ENCODE measurements around the gene SSC5D. TPM values are rescaled to one million over a fixed set of nuclear protein-coding genes. Genes with fewer than 3 reads are reported as not detected.

The SSC5D gene
- polyA plus RNA-seq, 1 donor (not counting 4 experiments of a cell fraction or from before 2014, with no cell fraction given) = not detected

DNA sequence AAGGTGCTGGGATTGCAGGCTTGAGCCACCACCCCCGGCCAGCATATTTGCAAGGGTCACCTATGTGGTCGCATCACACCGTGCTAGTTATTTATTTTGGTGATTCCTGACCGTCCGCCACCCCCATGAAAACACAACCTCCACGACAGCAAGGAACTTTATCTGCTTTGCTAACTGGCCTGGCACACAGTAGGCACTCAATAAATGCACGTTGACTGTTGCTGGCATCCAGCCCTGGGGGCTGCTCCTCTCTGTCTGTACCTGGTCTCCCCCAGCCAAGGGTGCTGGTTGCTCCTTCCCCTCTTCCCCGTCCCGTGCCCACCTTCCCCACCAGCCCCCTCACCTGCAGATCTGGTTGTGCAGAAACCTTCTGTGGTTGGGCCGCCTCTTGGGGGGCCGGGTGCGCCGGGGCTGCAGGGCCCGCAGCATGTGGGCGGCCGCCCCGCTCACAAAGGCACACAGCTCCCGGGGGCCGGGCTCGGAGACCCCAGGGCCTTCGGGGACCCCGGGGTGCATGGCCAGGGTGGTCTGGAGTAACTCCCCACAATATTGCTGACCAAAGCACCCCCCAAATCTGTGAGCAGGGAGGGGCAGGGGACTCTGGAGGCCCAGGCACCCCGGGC is 24.1 kb upstream of the SSC5D start:
- Histone ChIP-seq H3K4me3 (ENCODE audit: control insufficient read depth in 2 of 3, extremely low read depth in 1 of 3, insufficient read depth in 2 of 3, low read depth in 1 of 3, low read length in 3 of 3) (no peak overlapping the region), H3K27me3 (ENCODE audit: control insufficient read depth, extremely low read depth, insufficient read depth, low read length) (no peaks in the 10 kb centered on the region), H4K20me1 (ENCODE audit: control insufficient read depth, extremely low read depth, insufficient read depth, low read length) (no peaks in the 10 kb centered on the region), H3K9ac (ENCODE audit: control insufficient read depth, extremely low read depth, insufficient read depth, low read length) (no peak overlapping the region), H3K4me2 (ENCODE audit: control insufficient read depth, extremely low read depth, insufficient read depth, low read depth, low read length) (no peak overlapping the region), H2AFZ (ENCODE audit: control insufficient read depth, low read length) (no peak overlapping the region), H3K9me1 (ENCODE audit: control insufficient read depth, extremely low read depth, insufficient read depth, low read length) (no peaks in the 10 kb centered on the region), H3K79me2 (ENCODE audit: control insufficient read depth, insufficient read depth, low read length) (no peaks in the 10 kb centered on the region), H3K9me3 (ENCODE audit: control insufficient read depth, low read depth, low read length) (no peaks in the 10 kb centered on the region), H3K27ac (ENCODE audit: control insufficient read depth, insufficient read depth, low read length) (no peak overlapping the region), H3K4me1 (ENCODE audit: control insufficient read depth, extremely low read depth, insufficient read depth, low read length) (peaks cover 11% of the 10 kb centered on the region), H3K36me3 (ENCODE audit: control insufficient read depth in 2 of 2, extremely low read depth in 1 of 2, insufficient read depth in 2 of 2, low read length in 2 of 2) (no peaks in the 10 kb centered on the region)
- dilution Hi-C loops (cut with MboI; ENCODE audit: extremely low pct_ligation_motif_present, low sequenced_read_pairs) = no loop called here
- no peak for FAIRE-seq
- DNase-seq (ENCODE audit: low read depth, low spot score) = no peak
- TF ChIP-seq CTCF (optimal IDR thresholded peaks at IDR 0.05 in 1 of 3, IDR thresholded peaks at IDR 0.05 in 1 of 3, conservative IDR thresholded peaks at IDR 0.05 in 1 of 3; ENCODE audit: extremely low read depth in 1 of 3, insufficient read depth in 2 of 3, low read length in 3 of 3) (no peak), EZH2 (IDR thresholded peaks at IDR 0.05; ENCODE audit: low read length) (no peak)

DNA sequence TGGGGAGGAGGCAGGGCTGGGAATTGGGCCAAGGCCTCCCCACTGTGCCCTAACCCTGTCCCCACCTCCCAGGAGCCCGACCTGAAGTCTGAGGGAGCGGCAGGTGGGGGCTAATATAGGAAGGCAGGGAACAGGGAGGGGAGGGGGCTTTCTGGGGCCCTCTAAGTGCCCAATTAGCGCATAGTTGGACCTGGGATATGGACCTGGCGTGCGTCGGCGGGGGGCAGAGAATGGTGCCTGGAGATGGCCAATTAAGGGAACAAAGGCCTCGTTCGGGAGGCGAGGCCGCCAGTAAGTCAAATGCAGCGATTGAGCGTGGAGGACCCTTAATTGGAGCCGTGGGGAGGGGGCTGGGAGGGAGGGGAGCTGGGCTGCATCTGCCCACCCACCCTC is 23.6 kb upstream of the SSC5D start, which contains the start of gene C19orf85:
TSS of gene C19orf85 (minus strand) at position 90 of the 393 bp plus-strand sequence. CDS start 197 bp downstream, outside the sequence.
- Histone ChIP-seq H3K9me1 (ENCODE audit: control insufficient read depth, extremely low read depth, insufficient read depth, low read length) (no peaks in the 10 kb centered on the region), H2AFZ (ENCODE audit: control insufficient read depth, low read length) (no peak within 1 kb of the TSS), H3K4me2 (ENCODE audit: control insufficient read depth, extremely low read depth, insufficient read depth, low read depth, low read length) (no peak within 1 kb of the TSS), H3K27me3 (ENCODE audit: control insufficient read depth, extremely low read depth, insufficient read depth, low read length) (no peaks in the 10 kb centered on the region), H3K4me1 (ENCODE audit: control insufficient read depth, extremely low read depth, insufficient read depth, low read length) (peaks cover 11% of the 10 kb centered on the region), H3K27ac (ENCODE audit: control insufficient read depth, insufficient read depth, low read length) (no peak within 1 kb of the TSS), H3K79me2 (ENCODE audit: control insufficient read depth, insufficient read depth, low read length) (no peaks in the 10 kb centered on the region), H3K36me3 (ENCODE audit: control insufficient read depth in 2 of 2, extremely low read depth in 1 of 2, insufficient read depth in 2 of 2, low read length in 2 of 2) (no peaks in the 10 kb centered on the region), H4K20me1 (ENCODE audit: control insufficient read depth, extremely low read depth, insufficient read depth, low read length) (no peaks in the 10 kb centered on the region), H3K9me3 (ENCODE audit: control insufficient read depth, low read depth, low read length) (no peaks in the 10 kb centered on the region), H3K4me3 (ENCODE audit: control insufficient read depth in 2 of 3, extremely low read depth in 1 of 3, insufficient read depth in 2 of 3, low read depth in 1 of 3, low read length in 3 of 3) (no peak within 1 kb of the TSS), H3K9ac (ENCODE audit: control insufficient read depth, extremely low read depth, insufficient read depth, low read length) (no peak within 1 kb of the TSS)
- dilution Hi-C loops (cut with MboI; ENCODE audit: extremely low pct_ligation_motif_present, low sequenced_read_pairs) = no loop called here
- no peak for FAIRE-seq
- TF ChIP-seq EZH2 (IDR thresholded peaks at IDR 0.05; ENCODE audit: low read length) = no peak
- TF ChIP-seq CTCF (optimal IDR thresholded peaks at IDR 0.05 in 1 of 3, IDR thresholded peaks at IDR 0.05 in 1 of 3, conservative IDR thresholded peaks at IDR 0.05 in 1 of 3; ENCODE audit: extremely low read depth in 1 of 3, insufficient read depth in 2 of 3, low read length in 3 of 3) = no peak
- DNase-seq (ENCODE audit: low read depth, low spot score) = no peak

Data from keratinocyte (primary cell).